Panc1 (cell line): ENCODE measurements around the gene PANX2. TPM values are rescaled to one million over a fixed set of nuclear protein-coding genes. Genes with fewer than 3 reads are reported as not detected.

ENCODE experiments used
- ATAC-seq: fragments of 200-7000 bp; cut with Tn5 transposase; 2 replicates; pipeline ENCODE4 v1.9.1; 2020; ENCODE audit warnings: mild to moderate bottlenecking, moderate library complexity
- BruUV-seq: library from RNA; stranded (reverse); fragments of 400-500 nt; replicated peaks from 2 replicates; lab custom pipeline; 2021; lab: Mats Ljungman, UMichigan
- CTCF ChIA-PET: fragments of 300-600 bp; sonication (Branson Sonifier 250); formaldehyde crosslinking; loops from one replicate; lab custom pipeline; 2022; ENCODE audit warnings: antibody characterized with exemption; lab: Charles Lee
- POLR2A ChIA-PET: fragments of 300-600 bp; sonication (Branson Sonifier 250); formaldehyde crosslinking; loops from one replicate; lab custom pipeline; 2022; ENCODE audit warnings: antibody characterized with exemption; lab: Charles Lee
- DNase-seq: peaks from one replicate; pipeline ENCODE4 v3.0.0-alpha.2; 2010; ENCODE audit warnings: low read depth, low spot score
- H3K27ac ChIP-seq: 2 replicates; pipeline ENCODE4 v1.5.1; 2011; ENCODE audit warnings: mild to moderate bottlenecking, low read length, inconsistent platforms
- H3K27me3 ChIP-seq: fragments of 200-500 bp; sonication (Bioruptor generic); 2 replicates; pipeline ENCODE4 v1.6.0; 2014; ENCODE audit warnings: low read length, inconsistent platforms; ENCODE audit not compliant: control insufficient read depth, insufficient read depth
- H3K36me3 ChIP-seq: fragments of 200-500 bp; sonication (Bioruptor generic); 2 replicates; pipeline ENCODE4 v1.5.1; 2014; ENCODE audit warnings: inconsistent platforms, mild to moderate bottlenecking, low read length, moderate library complexity; ENCODE audit not compliant: control insufficient read depth, insufficient read depth
- H3K4me1 ChIP-seq: 2 replicates; pipeline ENCODE4 v1.5.1; 2011; ENCODE audit warnings: inconsistent platforms, mild to moderate bottlenecking, low read length, moderate library complexity; ENCODE audit not compliant: control insufficient read depth, insufficient read depth
- H3K4me3 ChIP-seq, 2 experiments: 2 replicates each; pipeline ENCODE4 v1.5.1; 2011 to 2012; ENCODE audit warnings: low read depth in 2 of 2, low read length in 2 of 2, mild to moderate bottlenecking in 2 of 2, inconsistent platforms in 1 of 2, moderate library complexity in 1 of 2
- H3K9me3 ChIP-seq: fragments of 200-500 bp; sonication (Bioruptor generic); 2 replicates; pipeline ENCODE4 v1.5.1; 2014; ENCODE audit warnings: low read depth, mild to moderate bottlenecking, inconsistent platforms, low read length, moderate library complexity; ENCODE audit not compliant: control insufficient read depth, insufficient read depth
- POLR2AphosphoS5 ChIP-seq: IDR thresholded peaks from 2 replicates; pipeline ENCODE4 v1.6.1; 2012; ENCODE audit warnings: mild to moderate bottlenecking, low read depth, low read length, moderate library complexity
- SIN3A ChIP-seq: IDR thresholded peaks from 2 replicates; pipeline ENCODE4 v1.6.1; 2012; ENCODE audit warnings: low read depth, mild to moderate bottlenecking, low read length, moderate library complexity, borderline replicate concordance; ENCODE audit not compliant: insufficient read depth
- TCF7L2 ChIP-seq: IDR thresholded peaks from 2 replicates; pipeline ENCODE4 v1.6.1; 2011; ENCODE audit warnings: mild to moderate bottlenecking, low read depth, low read length, inconsistent platforms
- in situ Hi-C: cut with HindIII; loops from 2 replicates; pipeline ENCODE4 v1.10.0; 2016; ENCODE audit warnings: low sequenced_read_pairs, low pct_unique_long_range_greater_than_20kb
- intact Hi-C: fragments of 100-400 bp; cut with micrococcal nuclease; formaldehyde crosslinking; loops from one replicate; pipeline ENCODE4 v1.10.0; 2022; ENCODE audit not compliant: unreplicated experiment
- total RNA-seq: library from RNA; stranded (reverse); gene quantifications from one replicate; pipeline ENCODE4 v1.2.1, GENCODE V29; 2021; ENCODE audit not compliant: unreplicated experiment
- TF ChIP-seq, protein P1 (sequence below): fragments of 450-650 bp; IDR thresholded peaks from 2 replicates; pipeline ENCODE4 v1.5.1; 2017; ENCODE audit warnings: mild to moderate bottlenecking
- TF ChIP-seq, protein P2 (sequence below), 2 experiments: IDR thresholded peaks; 2 replicates each; pipeline ENCODE4 v1.6.1; 2011 to 2012; ENCODE audit warnings: low read depth in 2 of 2, control low read depth in 1 of 2, low read length in 1 of 2, mild to moderate bottlenecking in 1 of 2, moderate library complexity in 1 of 2; ENCODE audit not compliant: insufficient read depth in 1 of 2

The PANX2 gene
- total RNA-seq, 1 experiment from 2014 or later = 0.77 TPM

DNA sequence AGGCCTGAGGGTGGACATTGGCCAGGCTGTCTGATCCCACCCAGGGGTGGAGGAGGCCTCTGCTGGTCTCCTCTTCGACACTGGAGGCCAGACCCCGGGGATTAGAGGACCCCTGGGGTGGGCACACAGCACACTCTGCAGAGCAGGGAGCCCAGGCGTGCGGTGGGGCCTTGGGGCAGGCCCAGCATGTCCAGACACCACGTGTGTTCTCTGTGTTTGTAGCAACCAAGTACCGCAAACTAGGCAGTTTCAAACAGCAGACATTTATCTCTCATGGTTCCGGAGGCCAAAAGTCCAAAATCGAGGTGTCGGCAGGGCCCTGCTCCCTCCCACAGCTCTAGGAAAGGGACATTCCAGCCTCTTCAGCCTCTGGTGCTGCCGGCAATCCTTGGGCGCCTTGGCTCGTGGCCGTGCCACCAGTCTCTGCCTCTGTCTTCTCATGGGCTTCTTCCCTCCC lies 1.5 kb downstream of the PANX2 start:
- BruUV-seq = no TSS peak
- Histone ChIP-seq H3K27me3 (no peaks in the 10 kb centered on the region), H3K4me3 (no peak overlapping the region), H3K9me3 (no peaks in the 10 kb centered on the region), H3K27ac (no peak overlapping the region), H3K4me1 (no peaks in the 10 kb centered on the region), H3K36me3 (no peaks in the 10 kb centered on the region)
- CTCF ChIA-PET = no interaction called here
- in situ Hi-C loops = no loop called here
- intact Hi-C loops = no loop called here
- DNase-seq (no peak), ATAC-seq (no peak)
- POLR2A ChIA-PET = no interaction called here
- no peak for TF ChIP-seq POLR2AphosphoS5
- TF ChIP-seq, protein P1, sequence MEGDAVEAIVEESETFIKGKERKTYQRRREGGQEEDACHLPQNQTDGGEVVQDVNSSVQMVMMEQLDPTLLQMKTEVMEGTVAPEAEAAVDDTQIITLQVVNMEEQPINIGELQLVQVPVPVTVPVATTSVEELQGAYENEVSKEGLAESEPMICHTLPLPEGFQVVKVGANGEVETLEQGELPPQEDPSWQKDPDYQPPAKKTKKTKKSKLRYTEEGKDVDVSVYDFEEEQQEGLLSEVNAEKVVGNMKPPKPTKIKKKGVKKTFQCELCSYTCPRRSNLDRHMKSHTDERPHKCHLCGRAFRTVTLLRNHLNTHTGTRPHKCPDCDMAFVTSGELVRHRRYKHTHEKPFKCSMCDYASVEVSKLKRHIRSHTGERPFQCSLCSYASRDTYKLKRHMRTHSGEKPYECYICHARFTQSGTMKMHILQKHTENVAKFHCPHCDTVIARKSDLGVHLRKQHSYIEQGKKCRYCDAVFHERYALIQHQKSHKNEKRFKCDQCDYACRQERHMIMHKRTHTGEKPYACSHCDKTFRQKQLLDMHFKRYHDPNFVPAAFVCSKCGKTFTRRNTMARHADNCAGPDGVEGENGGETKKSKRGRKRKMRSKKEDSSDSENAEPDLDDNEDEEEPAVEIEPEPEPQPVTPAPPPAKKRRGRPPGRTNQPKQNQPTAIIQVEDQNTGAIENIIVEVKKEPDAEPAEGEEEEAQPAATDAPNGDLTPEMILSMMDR = no peak
- no peak for TF ChIP-seq SIN3A
- TF ChIP-seq TCF7L2 = no peak
- TF ChIP-seq, protein P2, sequence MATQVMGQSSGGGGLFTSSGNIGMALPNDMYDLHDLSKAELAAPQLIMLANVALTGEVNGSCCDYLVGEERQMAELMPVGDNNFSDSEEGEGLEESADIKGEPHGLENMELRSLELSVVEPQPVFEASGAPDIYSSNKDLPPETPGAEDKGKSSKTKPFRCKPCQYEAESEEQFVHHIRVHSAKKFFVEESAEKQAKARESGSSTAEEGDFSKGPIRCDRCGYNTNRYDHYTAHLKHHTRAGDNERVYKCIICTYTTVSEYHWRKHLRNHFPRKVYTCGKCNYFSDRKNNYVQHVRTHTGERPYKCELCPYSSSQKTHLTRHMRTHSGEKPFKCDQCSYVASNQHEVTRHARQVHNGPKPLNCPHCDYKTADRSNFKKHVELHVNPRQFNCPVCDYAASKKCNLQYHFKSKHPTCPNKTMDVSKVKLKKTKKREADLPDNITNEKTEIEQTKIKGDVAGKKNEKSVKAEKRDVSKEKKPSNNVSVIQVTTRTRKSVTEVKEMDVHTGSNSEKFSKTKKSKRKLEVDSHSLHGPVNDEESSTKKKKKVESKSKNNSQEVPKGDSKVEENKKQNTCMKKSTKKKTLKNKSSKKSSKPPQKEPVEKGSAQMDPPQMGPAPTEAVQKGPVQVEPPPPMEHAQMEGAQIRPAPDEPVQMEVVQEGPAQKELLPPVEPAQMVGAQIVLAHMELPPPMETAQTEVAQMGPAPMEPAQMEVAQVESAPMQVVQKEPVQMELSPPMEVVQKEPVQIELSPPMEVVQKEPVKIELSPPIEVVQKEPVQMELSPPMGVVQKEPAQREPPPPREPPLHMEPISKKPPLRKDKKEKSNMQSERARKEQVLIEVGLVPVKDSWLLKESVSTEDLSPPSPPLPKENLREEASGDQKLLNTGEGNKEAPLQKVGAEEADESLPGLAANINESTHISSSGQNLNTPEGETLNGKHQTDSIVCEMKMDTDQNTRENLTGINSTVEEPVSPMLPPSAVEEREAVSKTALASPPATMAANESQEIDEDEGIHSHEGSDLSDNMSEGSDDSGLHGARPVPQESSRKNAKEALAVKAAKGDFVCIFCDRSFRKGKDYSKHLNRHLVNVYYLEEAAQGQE (IDR thresholded peaks at IDR 0.05; ENCODE audit: insufficient read depth in 1 of 2, low read depth in 2 of 2, low read length in 1 of 2) = no peak

DNA sequence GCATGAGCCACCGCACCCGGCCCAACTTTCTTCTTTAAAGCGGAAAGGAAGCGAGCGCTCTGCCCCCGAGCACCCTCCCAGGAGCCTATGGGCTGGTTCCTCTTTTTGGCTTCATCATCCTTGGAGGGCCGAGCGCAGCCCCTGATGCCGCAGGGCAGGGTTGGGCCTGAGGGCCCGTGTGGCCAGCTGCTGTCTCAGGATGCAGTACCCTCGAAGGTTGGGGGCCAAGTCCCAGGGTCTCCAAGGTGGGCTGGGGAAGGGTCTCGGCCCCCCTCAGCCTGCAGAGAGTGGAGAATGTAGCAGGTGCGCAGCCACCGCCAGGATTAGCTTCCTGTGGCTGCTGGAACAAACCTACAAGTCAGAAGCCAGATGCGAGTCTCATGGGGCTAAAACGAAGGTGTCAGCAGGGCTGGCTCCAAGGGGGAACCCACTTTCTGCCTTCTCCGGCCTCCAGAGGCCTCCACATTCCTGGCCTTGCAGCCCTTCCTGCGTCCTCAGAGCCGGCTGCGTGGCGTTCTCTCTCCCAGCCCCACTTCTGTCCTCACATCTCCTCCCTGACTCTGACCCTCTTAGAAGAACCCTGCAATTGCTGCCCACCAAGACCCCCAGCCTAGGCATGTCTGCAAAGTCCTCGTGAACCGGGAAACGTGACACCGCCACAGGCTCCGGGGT lies 2.9 kb downstream of the PANX2 start:
- BruUV-seq = no TSS peak
- Histone ChIP-seq H3K9me3 (no peaks in the 10 kb centered on the region), H3K36me3 (no peaks in the 10 kb centered on the region), H3K4me3 (no peak overlapping the region), H3K4me1 (no peaks in the 10 kb centered on the region), H3K27ac (no peak overlapping the region), H3K27me3 (no peaks in the 10 kb centered on the region)
- in situ Hi-C loops (no loop called here), intact Hi-C loops (no loop called here)
- no peak for DNase-seq
- TF ChIP-seq, protein P2 (IDR thresholded peaks at IDR 0.05; ENCODE audit: insufficient read depth in 1 of 2, low read depth in 2 of 2, low read length in 1 of 2) = no peak
- TF ChIP-seq TCF7L2 = no peak
- TF ChIP-seq, protein P1 = no peak
- no peak for ATAC-seq
- ChIA-PET POLR2A (no interaction called here), CTCF (no interaction called here)
